ENCODE results near the gene GRIN2D. TPM values are rescaled to one million over a fixed set of nuclear protein-coding genes. Genes with fewer than 3 reads are reported as not detected.

The GRIN2D gene
- total and polyA plus RNA-seq, 2 experiments from 2014 or later: 3.2 to 3.5 TPM

GRCh38 chr19:48433337-48433736, 39.9 kb downstream of the GRIN2D start:
- no peaks in the 10 kb centered on the region for H3K27me3 ChIP-seq
- no peak overlapping the region for H3K4me3 ChIP-seq
- no peaks in the 10 kb centered on the region for H3K4me1 ChIP-seq (ENCODE audit: low read depth)
- no peak for DNase-seq (ENCODE audit: low read depth in 1 of 2, low spot score in 1 of 2)
- no peaks in the 10 kb centered on the region for H3K36me3 ChIP-seq
- TF ChIP-seq CTCF (IDR thresholded peaks at IDR 0.05; ENCODE audit: low read depth, low read length): no peak
- H3K9me3 ChIP-seq (ENCODE audit: low read depth): no peaks in the 10 kb centered on the region
- H3K27ac ChIP-seq: no peak overlapping the region

GRCh38 chr19:48436586-48436985, 43.1 kb downstream of the GRIN2D start:
- no peak for DNase-seq (ENCODE audit: low read depth in 1 of 2, low spot score in 1 of 2)
- Histone ChIP-seq H3K4me3 (no peak overlapping the region), H3K27me3 (no peaks in the 10 kb centered on the region), H3K4me1 (ENCODE audit: low read depth) (no peaks in the 10 kb centered on the region), H3K27ac (no peak overlapping the region), H3K9me3 (ENCODE audit: low read depth) (no peaks in the 10 kb centered on the region), H3K36me3 (no peaks in the 10 kb centered on the region)
- TF ChIP-seq CTCF (IDR thresholded peaks at IDR 0.05; ENCODE audit: low read depth, low read length): no peak

GRCh38 chr19:48441360-48442050, 48.0 kb downstream of the GRIN2D start:
- H3K4me3 ChIP-seq: no peak overlapping the region
- no peaks in the 10 kb centered on the region for H3K9me3 ChIP-seq (ENCODE audit: low read depth)
- no peak overlapping the region for H3K27ac ChIP-seq
- H3K27me3 ChIP-seq: no peaks in the 10 kb centered on the region
- no peaks in the 10 kb centered on the region for H3K36me3 ChIP-seq
- peaks cover 2% of the 10 kb centered on the region for H3K4me1 ChIP-seq (ENCODE audit: low read depth)
- no peak for TF ChIP-seq CTCF (IDR thresholded peaks at IDR 0.05; ENCODE audit: low read depth, low read length)
- no peak for DNase-seq (ENCODE audit: low read depth in 1 of 2, low spot score in 1 of 2)

- Histone ChIP-seq H3K36me3 (no peaks in the 10 kb centered on the region), H3K9me3 (ENCODE audit: low read depth) (no peaks in the 10 kb centered on the region), H3K4me3 (no peak overlapping the region), H3K4me1 (ENCODE audit: low read depth) (peaks cover 4% of the 10 kb centered on the region), H3K27me3 (no peaks in the 10 kb centered on the region), H3K27ac (no peak overlapping the region)
- DNase-seq (ENCODE audit: low read depth in 1 of 2, low spot score in 1 of 2): no peak
- no peak for TF ChIP-seq CTCF (IDR thresholded peaks at IDR 0.05; ENCODE audit: low read depth, low read length)
Observed at GRCh38 chr19:48442116-48443035, 48.9 kb downstream of the GRIN2D start.

GRCh38 chr19:48443256-48443655, 49.8 kb downstream of the GRIN2D start:
- no peaks in the 10 kb centered on the region for H3K27me3 ChIP-seq
- DNase-seq (ENCODE audit: low read depth in 1 of 2, low spot score in 1 of 2): no peak
- TF ChIP-seq CTCF (IDR thresholded peaks at IDR 0.05; ENCODE audit: low read depth, low read length): no peak
- peaks cover 4% of the 10 kb centered on the region for H3K4me1 ChIP-seq (ENCODE audit: low read depth)
- H3K9me3 ChIP-seq (ENCODE audit: low read depth): no peaks in the 10 kb centered on the region
- H3K4me3 ChIP-seq: no peak overlapping the region
- peaks cover 6% of the 10 kb centered on the region for H3K36me3 ChIP-seq
- H3K27ac ChIP-seq: no peak overlapping the region

Other genes with a start within 250 kb of the GRIN2D start
- gene LIG1, start 223.3 kb upstream of the GRIN2D start, total RNA-seq: 42.0 and 52.5 TPM in 2 replicates
- gene LIG1, start 223.3 kb upstream of the GRIN2D start, polyA plus RNA-seq: 53.3 and 57.2 TPM in 2 replicates
- gene ZSWIM9, start 223.0 kb upstream of the GRIN2D start, total RNA-seq: 7.0 and 7.8 TPM in 2 replicates
- gene ZSWIM9, start 223.0 kb upstream of the GRIN2D start, polyA plus RNA-seq: 1.5 and 2.0 TPM in 2 replicates
- gene CARD8, start 137.8 kb upstream of the GRIN2D start, total RNA-seq: 27.3 and 57.6 TPM in 2 replicates
- gene CARD8, start 137.8 kb upstream of the GRIN2D start, polyA plus RNA-seq: 19.1 and 30.4 TPM in 2 replicates
- 4.0 and 5.9 TPM in 2 replicates for gene ZNF114, start 123.6 kb upstream of the GRIN2D start, total RNA-seq
- 4.9 and 6.2 TPM in 2 replicates for gene ZNF114, start 123.6 kb upstream of the GRIN2D start, polyA plus RNA-seq
- gene EMP3, start 68.1 kb upstream of the GRIN2D start, total RNA-seq: 32.5 and 39.8 TPM in 2 replicates
- gene EMP3, start 68.1 kb upstream of the GRIN2D start, polyA plus RNA-seq: 148 and 160 TPM in 2 replicates
- gene TMEM143, start 29.7 kb upstream of the GRIN2D start, total RNA-seq: 17.9 and 29.8 TPM in 2 replicates
- gene TMEM143, start 29.7 kb upstream of the GRIN2D start, polyA plus RNA-seq: 38.5 and 68.5 TPM in 2 replicates
- gene SYNGR4, start 29.3 kb upstream of the GRIN2D start, total RNA-seq: 0.57 TPM in 1 of 2 replicates, not detected in the other
- gene SYNGR4, start 29.3 kb upstream of the GRIN2D start, polyA plus RNA-seq: not detected in 2 replicates
- 137 and 159 TPM in 2 replicates for gene KDELR1, start 2.1 kb upstream of the GRIN2D start, total RNA-seq
- gene KDELR1, start 2.1 kb upstream of the GRIN2D start, polyA plus RNA-seq: 186 and 218 TPM in 2 replicates
- gene GRWD1, start 52.3 kb downstream of the GRIN2D start, total RNA-seq: 24.2 and 36.5 TPM in 2 replicates
- 36.3 and 38.6 TPM in 2 replicates for gene GRWD1, start 52.3 kb downstream of the GRIN2D start, polyA plus RNA-seq
- gene KCNJ14, start 61.9 kb downstream of the GRIN2D start, total RNA-seq: 0.56 and 1.7 TPM in 2 replicates
- gene KCNJ14, start 61.9 kb downstream of the GRIN2D start, polyA plus RNA-seq: 0.61 and 1.5 TPM in 2 replicates
- 179 and 211 TPM in 2 replicates for gene CYTH2, start 75.7 kb downstream of the GRIN2D start, total RNA-seq
- 103 and 138 TPM in 2 replicates for gene CYTH2, start 75.7 kb downstream of the GRIN2D start, polyA plus RNA-seq
- gene LMTK3, start 118.2 kb downstream of the GRIN2D start, total RNA-seq: 3.0 and 7.4 TPM in 2 replicates
- 1.1 and 2.2 TPM in 2 replicates for gene LMTK3, start 118.2 kb downstream of the GRIN2D start, polyA plus RNA-seq
- not detected in 2 replicates for gene SULT2B1, start 158.5 kb downstream of the GRIN2D start, total RNA-seq
- 0.20 and 0.85 TPM in 2 replicates for gene SULT2B1, start 158.5 kb downstream of the GRIN2D start, polyA plus RNA-seq
- gene SPACA4, start 213.1 kb downstream of the GRIN2D start, total RNA-seq: not detected in 2 replicates
- gene SPACA4, start 213.1 kb downstream of the GRIN2D start, polyA plus RNA-seq: not detected in 2 replicates
- gene FAM83E, start 221.4 kb downstream of the GRIN2D start, total RNA-seq: 0.60 and 1.6 TPM in 2 replicates
- gene FAM83E, start 221.4 kb downstream of the GRIN2D start, polyA plus RNA-seq: not detected in 2 replicates
- 3,285 and 3,429 TPM in 2 replicates for gene RPL18, start 225.5 kb downstream of the GRIN2D start, total RNA-seq
- gene RPL18, start 225.5 kb downstream of the GRIN2D start, polyA plus RNA-seq: 692 and 838 TPM in 2 replicates
- 21.3 and 22.5 TPM in 2 replicates for gene SPHK2, start 225.8 kb downstream of the GRIN2D start, total RNA-seq
- 18.5 and 25.3 TPM in 2 replicates for gene SPHK2, start 225.8 kb downstream of the GRIN2D start, polyA plus RNA-seq
- 16.0 and 30.0 TPM in 2 replicates for gene DBP, start 243.7 kb downstream of the GRIN2D start, total RNA-seq
- gene DBP, start 243.7 kb downstream of the GRIN2D start, polyA plus RNA-seq: 23.3 and 41.6 TPM in 2 replicates

Measured in cardiac muscle cell (in vitro differentiated cells and primary cell).